Measurements from ENCODE around the gene PODNL1. TPM values are rescaled to one million over a fixed set of nuclear protein-coding genes. Genes with fewer than 3 reads are reported as not detected.
A peak's percentile ranks its signal among the peaks of the same experiment; 100 is the strongest.

PODNL1 gene, protein sequence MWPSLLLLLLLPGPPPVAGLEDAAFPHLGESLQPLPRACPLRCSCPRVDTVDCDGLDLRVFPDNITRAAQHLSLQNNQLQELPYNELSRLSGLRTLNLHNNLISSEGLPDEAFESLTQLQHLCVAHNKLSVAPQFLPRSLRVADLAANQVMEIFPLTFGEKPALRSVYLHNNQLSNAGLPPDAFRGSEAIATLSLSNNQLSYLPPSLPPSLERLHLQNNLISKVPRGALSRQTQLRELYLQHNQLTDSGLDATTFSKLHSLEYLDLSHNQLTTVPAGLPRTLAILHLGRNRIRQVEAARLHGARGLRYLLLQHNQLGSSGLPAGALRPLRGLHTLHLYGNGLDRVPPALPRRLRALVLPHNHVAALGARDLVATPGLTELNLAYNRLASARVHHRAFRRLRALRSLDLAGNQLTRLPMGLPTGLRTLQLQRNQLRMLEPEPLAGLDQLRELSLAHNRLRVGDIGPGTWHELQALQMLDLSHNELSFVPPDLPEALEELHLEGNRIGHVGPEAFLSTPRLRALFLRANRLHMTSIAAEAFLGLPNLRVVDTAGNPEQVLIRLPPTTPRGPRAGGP
- total RNA-seq (2021) (3.2 and 6.4 TPM in 2 replicates), Bru-seq, nascent RNA (percentile 29 among the genes with signal in this experiment), BruChase-seq, experiment 1, labeled RNA remaining after a 2-hour chase (percentile 32 among the genes with signal in this experiment), BruChase-seq, experiment 2, labeled RNA remaining after a 6-hour chase (percentile 40 among the genes with signal in this experiment)
- long read RNA-seq, partial matches to known transcripts = 1 of 7 reads
- long read RNA-seq, other reads (novel, unspliced or antisense) = 5 of 7 reads

DNA sequence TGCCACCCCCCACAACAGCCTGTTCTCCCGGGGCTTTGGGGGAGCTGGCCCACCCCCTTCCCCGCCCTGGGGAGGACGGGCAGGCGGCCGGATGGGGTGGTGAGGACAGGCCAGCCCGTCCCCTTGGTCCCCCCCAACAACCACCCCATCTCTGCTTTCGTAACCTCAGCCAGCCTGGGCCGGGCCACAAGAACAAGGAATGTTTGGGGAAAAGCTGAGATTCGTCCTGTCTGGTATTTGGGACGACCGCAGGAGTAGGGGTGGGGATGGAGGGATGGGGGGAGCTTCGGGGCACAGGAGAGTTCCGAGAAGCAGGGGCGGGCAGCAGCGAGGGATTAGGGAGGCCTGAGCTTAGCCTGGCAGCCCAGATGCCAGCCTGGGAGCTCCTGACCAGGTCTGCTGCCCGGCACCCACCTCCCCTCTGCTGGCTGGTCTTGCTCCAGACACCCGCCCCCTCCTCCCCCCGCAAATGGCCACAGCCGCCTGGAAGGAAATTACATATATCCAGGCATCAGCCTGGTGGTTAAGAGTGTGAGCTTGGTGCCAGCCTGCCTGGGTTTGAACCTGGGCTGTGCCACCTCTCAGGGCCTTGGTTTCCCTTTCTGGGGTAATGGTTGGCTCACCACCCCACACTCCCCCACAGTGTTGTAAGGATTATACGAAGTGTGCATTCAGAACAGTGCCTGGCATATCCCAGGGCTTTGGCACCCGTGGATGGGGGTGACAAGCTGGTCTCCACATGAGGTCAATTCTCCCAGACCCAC lies at the start of gene PODNL1:
PODNL1 (minus strand) TSS at position 117 of the 764 bp plus-strand sequence. CDS start 236 bp downstream, outside the sequence.
- CTCF ChIA-PET = interaction anchor here (0.6 kb wide), 1 partner anchor 57 kb away, joined by 5 read pairs; no protein-coding TSS in a partner anchor
- Histone ChIP-seq H3K4me1 (replicated peaks; ENCODE audit: insufficient read depth) (no peaks in the 10 kb centered on the region), H4K20me1 (ENCODE audit: insufficient read depth) (no peaks in the 10 kb centered on the region), H3K36me3 (ENCODE audit: low read depth) (no peaks in the 10 kb centered on the region), H3K9me3 (ENCODE audit: insufficient read depth, low read depth) (no peaks in the 10 kb centered on the region), H2AFZ (no peak within 1 kb of the TSS), H3F3A (ENCODE audit: insufficient read depth, low read depth) (peaks cover 19% of the 10 kb centered on the region; the same call in 1 of the 2 replicates), H3K27ac (no peak within 1 kb of the TSS), H3K9me2 (ENCODE audit: insufficient read depth) (no peaks in the 10 kb centered on the region), H3K4me2 (peak within 1 kb of the TSS; percentile 13; the same call in 1 of the 2 replicates), H3K27me3 (ENCODE audit: insufficient read depth, low read depth) (no peaks in the 10 kb centered on the region), H3K79me2 (ENCODE audit: low read depth) (no peaks in the 10 kb centered on the region), H3K4me3 (no peak within 1 kb of the TSS)
- no peak for DNase-seq
- BruUV-seq (replicated peaks) = no TSS peak
- POLR2A ChIA-PET (ENCODE audit: unreplicated experiment) = interaction anchor here (0.6 kb wide), 2 partner anchors 442 to 957 kb away, joined by 3 read pairs; no protein-coding TSS in a partner anchor
- TF ChIP-seq, protein P1, sequence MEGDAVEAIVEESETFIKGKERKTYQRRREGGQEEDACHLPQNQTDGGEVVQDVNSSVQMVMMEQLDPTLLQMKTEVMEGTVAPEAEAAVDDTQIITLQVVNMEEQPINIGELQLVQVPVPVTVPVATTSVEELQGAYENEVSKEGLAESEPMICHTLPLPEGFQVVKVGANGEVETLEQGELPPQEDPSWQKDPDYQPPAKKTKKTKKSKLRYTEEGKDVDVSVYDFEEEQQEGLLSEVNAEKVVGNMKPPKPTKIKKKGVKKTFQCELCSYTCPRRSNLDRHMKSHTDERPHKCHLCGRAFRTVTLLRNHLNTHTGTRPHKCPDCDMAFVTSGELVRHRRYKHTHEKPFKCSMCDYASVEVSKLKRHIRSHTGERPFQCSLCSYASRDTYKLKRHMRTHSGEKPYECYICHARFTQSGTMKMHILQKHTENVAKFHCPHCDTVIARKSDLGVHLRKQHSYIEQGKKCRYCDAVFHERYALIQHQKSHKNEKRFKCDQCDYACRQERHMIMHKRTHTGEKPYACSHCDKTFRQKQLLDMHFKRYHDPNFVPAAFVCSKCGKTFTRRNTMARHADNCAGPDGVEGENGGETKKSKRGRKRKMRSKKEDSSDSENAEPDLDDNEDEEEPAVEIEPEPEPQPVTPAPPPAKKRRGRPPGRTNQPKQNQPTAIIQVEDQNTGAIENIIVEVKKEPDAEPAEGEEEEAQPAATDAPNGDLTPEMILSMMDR (conservative IDR thresholded peaks at IDR 0.05) = no peak
- TF ChIP-seq EZH2 (IDR thresholded peaks at IDR 0.05; ENCODE audit: low read depth) = no peak
- intact Hi-C loops (cut with micrococcal nuclease; ENCODE audit: unreplicated experiment) = no loop called here

DNA sequence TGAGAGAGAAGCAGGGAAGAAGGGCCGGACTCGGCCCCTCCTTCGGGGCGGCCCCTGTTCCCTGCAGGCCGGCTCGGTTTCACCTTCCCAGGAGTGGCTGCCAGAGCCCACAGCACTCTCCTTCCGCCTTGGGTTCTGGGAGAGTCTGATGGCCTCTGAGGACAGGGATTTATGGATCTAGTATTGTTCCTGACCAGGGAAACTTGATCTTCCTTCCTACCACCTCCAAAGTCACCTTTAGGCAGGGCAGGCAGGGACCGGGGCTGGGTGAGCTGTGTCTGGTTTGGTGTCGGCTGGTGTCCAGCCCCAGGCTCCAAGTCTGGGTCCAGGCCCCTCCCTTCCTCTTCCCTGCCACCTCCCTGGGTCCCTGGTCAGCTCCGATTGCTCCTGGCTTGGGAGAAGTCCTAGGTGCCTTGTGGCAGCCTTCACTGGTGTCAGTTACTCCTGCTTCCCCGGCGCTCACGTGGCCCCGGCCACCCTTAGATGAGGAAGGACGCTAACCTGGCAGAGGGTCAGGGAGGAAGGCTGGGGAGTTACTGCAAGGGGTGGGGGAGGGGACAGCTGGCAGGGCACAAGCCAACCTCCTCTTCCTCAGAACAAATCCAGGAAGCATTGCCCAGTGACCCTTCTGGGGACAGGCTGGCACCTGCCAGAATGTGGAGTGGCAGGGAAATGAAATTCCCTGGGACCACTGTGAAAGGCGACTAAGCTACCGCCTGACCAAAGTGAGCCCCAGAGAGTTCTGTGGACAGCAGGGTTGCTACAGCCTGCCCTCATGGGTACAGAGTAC lies 49.1 kb upstream of the PODNL1 start:
- CTCF ChIA-PET = interaction anchor here (0.6 kb wide), 2 partner anchors 46 to 301 kb away, joined by 3 to 6 read pairs; no protein-coding TSS in a partner anchor
- H2AFZ ChIP-seq = no peak overlapping the region
- intact Hi-C loops (cut with micrococcal nuclease; ENCODE audit: unreplicated experiment) = no loop called here

More for the DNA sequence above, 49.1 kb upstream of the PODNL1 start:
- TF ChIP-seq, protein P1 (conservative IDR thresholded peaks at IDR 0.05) = no peak
- TF ChIP-seq EZH2 (IDR thresholded peaks at IDR 0.05; ENCODE audit: low read depth) = no peak
- Histone ChIP-seq H3K4me2 (no peak overlapping the region), H3K4me3 (no peak overlapping the region), H3K27ac (no peak overlapping the region), H3K9me3 (ENCODE audit: insufficient read depth, low read depth) (no peaks in the 10 kb centered on the region), H3F3A (ENCODE audit: insufficient read depth, low read depth) (peaks cover 5% of the 10 kb centered on the region; the same call in 1 of the 2 replicates), H3K79me2 (ENCODE audit: low read depth) (no peaks in the 10 kb centered on the region), H3K36me3 (ENCODE audit: low read depth) (no peaks in the 10 kb centered on the region), H3K4me1 (replicated peaks; ENCODE audit: insufficient read depth) (no peaks in the 10 kb centered on the region), H3K9me2 (ENCODE audit: insufficient read depth) (no peaks in the 10 kb centered on the region), H3K27me3 (ENCODE audit: insufficient read depth, low read depth) (no peaks in the 10 kb centered on the region), H4K20me1 (ENCODE audit: insufficient read depth) (peaks cover 6% of the 10 kb centered on the region; the same call in 1 of the 2 replicates)
- no peak for DNase-seq
- no TSS peak for BruUV-seq (replicated peaks)
- POLR2A ChIA-PET (ENCODE audit: unreplicated experiment) = interaction anchor here (0.6 kb wide), 1 partner anchor 18 kb away, joined by 3 read pairs; no protein-coding TSS in a partner anchor
